A549 (cell line): ENCODE measurements around the gene NRK. TPM values are rescaled to one million over a fixed set of nuclear protein-coding genes. Genes with fewer than 3 reads are reported as not detected.
"Not testable (repeated sequence)": the region's sequence is repeated elsewhere in the genome, so short reads cannot be mapped to it uniquely, and the experiment has no call there.

Experiments used
- ATAC-seq, 2 experiments: fragments of 200-7000 bp in 1 of 2; fragments of >200 bp in 1 of 2; cut with Nextera tagmentation in 1 of 2; cut with Tn5 transposase in 1 of 2; 3 replicates each; pipeline versions ENCODE4 v1.8.0 to v1.9.1; 2018 to 2020; ENCODE audit warnings: mild to moderate bottlenecking in 1 of 2, moderate library complexity in 1 of 2
- CTCF ChIA-PET: fragments of 300-600 bp; sonication (Branson Sonifier 250); formaldehyde crosslinking; extraction: SDS; loops from one replicate; lab custom pipeline; 2021; ENCODE audit warnings: antibody characterized with exemption, inconsistent platforms; lab: Yijun Ruan, JAX
- POLR2A ChIA-PET: fragments of 350-600 bp; formaldehyde crosslinking; extraction: SDS; loops from one replicate; lab custom pipeline; 2021; ENCODE audit warnings: antibody characterized with exemption, inconsistent platforms; lab: Yijun Ruan, JAX
- DNase-seq, 2 experiments: peaks; one replicate each; pipeline versions ENCODE4 v3.0.0 to v3.0.0-alpha.2; 2011 to 2016; ENCODE audit warnings: low read depth in 1 of 2, low spot score in 1 of 2
- FAIRE-seq: peaks from 2 replicates; lab custom pipeline; 2011; peaks lifted over from hg19 to GRCh38; lab: Jason Lieb, UNC
- H3K27ac ChIP-seq, 2 experiments: fragments of >200 bp; sonication (Bioruptor Twin); formaldehyde crosslinking; 3 replicates each; pipeline ENCODE4 v1.5.1; 2016 to 2017
- H3K4me1 ChIP-seq: fragments of >200 bp; sonication (Bioruptor Twin); formaldehyde crosslinking; 3 replicates; pipeline ENCODE4 v1.6.1; 2016
- H3K4me2 ChIP-seq: fragments of >200 bp; sonication (Bioruptor Twin); formaldehyde crosslinking; 3 replicates; pipeline ENCODE4 v1.6.1; 2016
- H3K4me3 ChIP-seq: fragments of >200 bp; sonication (Bioruptor Twin); formaldehyde crosslinking; 3 replicates; pipeline ENCODE4 v1.5.1; 2016
- H3K9me3 ChIP-seq: fragments of >200 bp; sonication (Bioruptor Twin); formaldehyde crosslinking; 3 replicates; pipeline ENCODE4 v1.6.1; 2016
- ATOH8 ChIP-seq: fragments of 250-450 bp; sonication (Bioruptor Pico); IDR thresholded peaks from 2 replicates; pipeline ENCODE4 v1.5.0; 2020; ENCODE audit warnings: low read depth, mild to moderate bottlenecking, moderate library complexity
- EHMT2 ChIP-seq: fragments of 200-600 bp; sonication (generic); IDR thresholded peaks from 2 replicates; pipeline ENCODE4 v1.6.1; 2016; ENCODE audit warnings: antibody characterized with exemption, low read depth, mild to moderate bottlenecking, moderate library complexity
- EP300 ChIP-seq, 2 experiments: fragments of >200 bp; sonication (Bioruptor Twin); formaldehyde crosslinking; IDR thresholded peaks; 2 replicates in 1 of 2; 3 replicates in 1 of 2; pipeline ENCODE4 v1.6.1; 2016 to 2017
- ESRRA ChIP-seq: fragments of 150-350 bp; IDR thresholded peaks from 2 replicates; pipeline ENCODE4 v1.6.1; 2014; ENCODE audit warnings: mild to moderate bottlenecking, low read length, borderline replicate concordance
- FOSB ChIP-seq: fragments of 250-450 bp; sonication (Bioruptor Pico); IDR thresholded peaks from 2 replicates; pipeline ENCODE4 v1.5.0; 2020; ENCODE audit warnings: mild to moderate bottlenecking, moderate library complexity
- GATA3 ChIP-seq: IDR thresholded peaks from 2 replicates; pipeline ENCODE4 v1.6.1; 2012; ENCODE audit warnings: borderline replicate concordance
- HEYL ChIP-seq: fragments of 250-450 bp; sonication (Bioruptor Pico); IDR thresholded peaks from 2 replicates; pipeline ENCODE4 v1.8.0; 2021; ENCODE audit warnings: mild to moderate bottlenecking, moderate library complexity
- JUN ChIP-seq, 2 experiments: fragments of >200 bp; sonication (Bioruptor Twin); formaldehyde crosslinking; IDR thresholded peaks; 2 replicates in 1 of 2; 3 replicates in 1 of 2; pipeline ENCODE4 v1.6.1; 2016 to 2017
- KDM5A ChIP-seq: fragments of 200-600 bp; sonication (generic); IDR thresholded peaks from 2 replicates; pipeline ENCODE4 v1.6.1; 2016; ENCODE audit warnings: antibody characterized with exemption, mild to moderate bottlenecking
- MAFK ChIP-seq: fragments of 450-650 bp; IDR thresholded peaks from 2 replicates; pipeline ENCODE4 v1.6.1; 2014; ENCODE audit not compliant: partially characterized antibody
- NPAS2 ChIP-seq: fragments of 250-450 bp; sonication (Bioruptor Pico); IDR thresholded peaks from 2 replicates; pipeline ENCODE4 v1.8.0; 2022; ENCODE audit warnings: mild to moderate bottlenecking, moderate library complexity, borderline replicate concordance
- RAD21 ChIP-seq, 2 experiments: fragments of >200 bp in 1 of 2; sonication (Bioruptor Twin) in 1 of 2; formaldehyde crosslinking in 1 of 2; IDR thresholded peaks in 1 of 2; conservative IDR thresholded peaks in 1 of 2; 2 replicates in 1 of 2; 3 replicates in 1 of 2; pipeline ENCODE4 v1.6.1; 2012 to 2018; ENCODE audit warnings: inconsistent platforms in 1 of 2
- RCOR1 ChIP-seq: fragments of 150-350 bp; IDR thresholded peaks from 2 replicates; pipeline ENCODE4 v1.6.1; 2014; ENCODE audit warnings: antibody characterized with exemption, low read length, low read depth
- TFCP2L1 ChIP-seq: fragments of 250-450 bp; sonication (Bioruptor Pico); IDR thresholded peaks from 2 replicates; pipeline ENCODE4 v1.5.0; 2021; ENCODE audit warnings: mild to moderate bottlenecking
- ZFP36 ChIP-seq: fragments of 450-650 bp; IDR thresholded peaks from 2 replicates; pipeline ENCODE4 v1.6.1; 2014; ENCODE audit warnings: borderline replicate concordance; ENCODE audit not compliant: partially characterized antibody
- ZSCAN20 ChIP-seq: fragments of 250-450 bp; sonication (Bioruptor Pico); IDR thresholded peaks from 2 replicates; pipeline ENCODE4 v1.8.0; 2022; ENCODE audit warnings: mild to moderate bottlenecking, moderate library complexity
- WGBS: methylation state at CpG from one replicate; pipeline ENCODE4 v1.1.6; 2017; ENCODE audit errors: missing lambda C conversion rate; 5-methylcytosine and 5-hydroxymethylcytosine counted together
- polyA plus RNA-seq, 4 experiments: library from polyadenylated mRNA; depleted of rRNA in 3 of 4; stranded (reverse); fragments of >200 nt; fragmentation: RNase III in 1 of 4; extraction: RNeasy Plus Mini Kit Qiagen cat#74134 plus additional on column Dnase treatment in 1 of 4; gene quantifications; 2 replicates in 3 of 4; 3 replicates in 1 of 4; pipeline ENCODE4 v1.2.3, GENCODE V29; 2011 to 2017

The NRK gene
- polyA plus RNA-seq, 2 of the 4 experiments (the other 2 are of a cell fraction), result not detected

- Histone ChIP-seq H3K4me1 (no peaks in the 10 kb centered on the region), H3K4me3 (no peak overlapping the region), H3K4me2 (no peak overlapping the region), H3K9me3 (no peaks in the 10 kb centered on the region), H3K27ac (no peak overlapping the region)
- WGBS, result 31% methylated on average over 16 of the region's 17 CpGs
- no peak for ATAC-seq
- no peak for FAIRE-seq
- POLR2A ChIA-PET, result no interaction called here
- no peak for DNase-seq
- no peak for TF ChIP-seq JUN (IDR thresholded peaks at IDR 0.05)
- TF ChIP-seq, all 56 proteins: peak for 0
- CTCF ChIA-PET, result no interaction called here
These were observed 735 bp downstream of the NRK start for GRCh38 chrX:105823092-105823455.

- ATAC-seq, result no peak
- peak; percentile 32 for FAIRE-seq
- CTCF ChIA-PET, result no interaction called here
- Histone ChIP-seq H3K9me3 (no peaks in the 10 kb centered on the region), H3K27ac (no peak overlapping the region), H3K4me3 (no peak overlapping the region)
- 9% methylated on average over 1 of the region's 1 CpG for WGBS
- POLR2A ChIA-PET, result no interaction called here
- no peak for TF ChIP-seq ZSCAN20 (CRISPR knock-in tag)
- no peak for TF ChIP-seq MAFK
- no peak for TF ChIP-seq RAD21 (conservative IDR thresholded peaks at IDR 0.05 in 1 of 2, IDR thresholded peaks at IDR 0.05 in 1 of 2)
- TF ChIP-seq JUN (IDR thresholded peaks at IDR 0.05), result no peak
- no peak for TF ChIP-seq HEYL (CRISPR knock-in tag)
- TF ChIP-seq TFCP2L1 (CRISPR knock-in tag), result no peak
- TF ChIP-seq EHMT2, result no peak
- no peak for TF ChIP-seq RCOR1
- TF ChIP-seq ZFP36, result no peak
- no peak for TF ChIP-seq KDM5A
- TF ChIP-seq, all 56 proteins: peak for 0
- no peak for DNase-seq
- H3K4me2 ChIP-seq, result no peak overlapping the region
- no peaks in the 10 kb centered on the region for H3K4me1 ChIP-seq
These were observed 6.7 kb downstream of the NRK start for GRCh38 chrX:105829011-105829410.

- no peak for FAIRE-seq
- Histone ChIP-seq H3K4me2 (no peak overlapping the region), H3K4me1 (no peaks in the 10 kb centered on the region), H3K9me3 (no peaks in the 10 kb centered on the region), H3K4me3 (no peak overlapping the region), H3K27ac (no peak overlapping the region)
- POLR2A ChIA-PET, result no interaction called here
- CTCF ChIA-PET, result no interaction called here
- TF ChIP-seq ATOH8, result no peak
- TF ChIP-seq FOSB (CRISPR knock-in tag), result no peak
- no peak for TF ChIP-seq NPAS2 (CRISPR knock-in tag)
- TF ChIP-seq ESRRA, result no peak
- TF ChIP-seq HEYL (CRISPR knock-in tag), result no peak
- no peak for TF ChIP-seq EP300 (IDR thresholded peaks at IDR 0.05)
- no peak for ATAC-seq
- DNase-seq, result no peak
- 1% methylated on average over 2 of the region's 2 CpGs for WGBS
These were observed 14.9 kb downstream of the NRK start for GRCh38 chrX:105837232-105837631.

GRCh38 chrX:105845631-105846030 is 23.3 kb downstream of the NRK start:
- CTCF ChIA-PET, result no interaction called here
- FAIRE-seq (no peak), ATAC-seq (no peak), DNase-seq (no peak)
- Histone ChIP-seq H3K27ac (no peak overlapping the region), H3K4me1 (no peaks in the 10 kb centered on the region), H3K4me2 (no peak overlapping the region), H3K4me3 (no peak overlapping the region), H3K9me3 (no peaks in the 10 kb centered on the region)
- POLR2A ChIA-PET, result no interaction called here
- WGBS, result 0% methylated on average over 1 of the region's 2 CpGs
- TF ChIP-seq GATA3 (no peak), ATOH8 (no peak)
- TF ChIP-seq, all 56 proteins: peak for 0

- FAIRE-seq, result not testable (repeated sequence)
These were observed 27.8 kb downstream of the NRK start for GRCh38 chrX:105850100-105850499.

More at GRCh38 chrX:105850100-105850499, 27.8 kb downstream of the NRK start:
- ATAC-seq, H3K4me3 ChIP-seq, DNase-seq, POLR2A ChIA-PET, H3K4me2 ChIP-seq, CTCF ChIA-PET, H3K27ac ChIP-seq, H3K9me3 ChIP-seq, H3K4me1 ChIP-seq: not testable (repeated sequence)
- 50% methylated on average over 1 of the region's 2 CpGs for WGBS
